HG03521 (cell line): ENCODE results near the gene HOXA1.

ENCODE experiments used
- ATAC-seq: cut with Tn5 transposase; IDR thresholded peaks from one replicate; pipeline ENCODE4 v1.9.1; 2021; ENCODE audit warnings: mild to moderate bottlenecking, moderate library complexity; ENCODE audit not compliant: unreplicated experiment

The HOXA1 gene

DNA sequence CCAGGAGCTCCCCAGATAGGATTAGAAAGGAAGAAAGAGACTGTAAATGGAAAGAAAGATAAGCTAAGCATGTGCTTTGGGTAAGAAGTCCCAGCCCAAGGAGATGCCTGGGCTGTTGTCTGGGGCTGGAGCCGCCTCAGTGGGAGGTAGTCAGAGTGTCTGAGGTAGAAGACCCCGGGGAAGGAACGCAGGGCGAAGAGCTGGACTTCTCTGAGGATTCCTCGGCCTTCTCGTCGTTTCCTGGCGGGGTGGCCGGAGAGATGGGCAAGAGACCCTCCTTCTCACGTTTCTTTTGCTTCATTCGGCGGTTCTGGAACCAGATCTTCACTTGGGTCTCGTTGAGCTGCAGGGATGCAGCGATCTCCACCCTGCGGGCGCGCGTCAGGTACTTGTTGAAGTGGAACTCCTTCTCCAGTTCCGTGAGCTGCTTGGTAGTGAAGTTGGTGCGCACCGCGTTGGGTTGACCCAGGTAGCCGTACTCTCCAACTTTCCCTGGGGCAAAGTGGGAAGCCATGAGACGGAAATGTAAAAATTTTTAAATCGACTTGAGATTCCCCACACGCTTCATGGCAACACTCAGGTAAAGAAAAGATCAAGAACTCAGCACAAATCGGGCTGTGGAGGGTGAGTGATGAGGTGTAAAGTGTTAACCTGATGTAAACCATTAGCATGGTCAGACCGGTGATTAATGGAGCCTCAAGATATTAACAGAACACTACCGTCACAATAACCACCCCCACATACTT lies 1.3 kb downstream of the HOXA1 start:
- ATAC-seq = no peak

DNA sequence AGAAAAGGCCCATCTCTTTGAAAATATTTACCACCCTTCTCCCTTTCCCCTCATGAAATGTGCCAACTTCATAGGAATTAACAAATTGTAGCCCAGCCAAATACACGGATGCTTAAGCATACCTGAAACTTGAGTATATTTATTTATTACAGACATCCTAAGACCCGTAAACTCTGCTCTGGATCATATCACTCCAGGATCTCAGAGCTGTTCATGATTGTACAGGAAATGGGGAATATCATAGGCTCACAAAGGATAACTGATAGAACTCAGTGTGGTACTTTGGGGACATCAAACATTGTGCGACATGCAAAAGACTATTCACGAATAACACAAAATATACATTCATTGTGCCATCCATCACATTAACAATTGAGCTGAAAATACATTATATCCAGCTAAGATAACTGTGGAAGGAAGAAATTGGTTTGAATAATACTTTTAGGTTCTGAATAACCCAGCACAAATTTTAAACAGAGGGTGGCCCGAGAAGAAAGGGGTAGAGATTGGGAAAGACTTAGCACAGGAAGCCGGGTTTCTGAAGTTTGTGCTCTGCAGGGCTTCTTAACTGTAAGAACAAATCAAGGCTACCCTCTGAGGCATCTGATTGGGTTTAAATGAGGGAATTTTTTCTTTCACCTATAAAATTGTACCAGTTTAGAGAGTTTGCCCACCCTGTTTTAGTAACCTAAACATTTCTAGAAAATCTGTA lies 2.5 kb downstream of the HOXA1 start:
- ATAC-seq = no peak

DNA sequence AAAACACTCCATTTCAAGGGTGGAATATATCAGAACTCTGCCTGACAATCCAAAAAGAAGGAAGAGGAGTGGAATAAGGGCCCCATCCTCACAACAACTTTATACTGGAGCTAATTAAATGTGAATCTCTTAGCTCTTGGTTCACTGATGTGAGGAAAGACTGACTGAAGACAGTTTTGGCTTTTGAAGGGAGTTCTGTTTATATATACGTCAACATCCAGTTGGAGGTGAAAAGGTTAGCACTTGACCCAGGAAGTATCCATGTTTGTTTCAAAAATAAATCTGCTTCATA lies 3.0 kb downstream of the HOXA1 start:
- ATAC-seq = no peak

DNA sequence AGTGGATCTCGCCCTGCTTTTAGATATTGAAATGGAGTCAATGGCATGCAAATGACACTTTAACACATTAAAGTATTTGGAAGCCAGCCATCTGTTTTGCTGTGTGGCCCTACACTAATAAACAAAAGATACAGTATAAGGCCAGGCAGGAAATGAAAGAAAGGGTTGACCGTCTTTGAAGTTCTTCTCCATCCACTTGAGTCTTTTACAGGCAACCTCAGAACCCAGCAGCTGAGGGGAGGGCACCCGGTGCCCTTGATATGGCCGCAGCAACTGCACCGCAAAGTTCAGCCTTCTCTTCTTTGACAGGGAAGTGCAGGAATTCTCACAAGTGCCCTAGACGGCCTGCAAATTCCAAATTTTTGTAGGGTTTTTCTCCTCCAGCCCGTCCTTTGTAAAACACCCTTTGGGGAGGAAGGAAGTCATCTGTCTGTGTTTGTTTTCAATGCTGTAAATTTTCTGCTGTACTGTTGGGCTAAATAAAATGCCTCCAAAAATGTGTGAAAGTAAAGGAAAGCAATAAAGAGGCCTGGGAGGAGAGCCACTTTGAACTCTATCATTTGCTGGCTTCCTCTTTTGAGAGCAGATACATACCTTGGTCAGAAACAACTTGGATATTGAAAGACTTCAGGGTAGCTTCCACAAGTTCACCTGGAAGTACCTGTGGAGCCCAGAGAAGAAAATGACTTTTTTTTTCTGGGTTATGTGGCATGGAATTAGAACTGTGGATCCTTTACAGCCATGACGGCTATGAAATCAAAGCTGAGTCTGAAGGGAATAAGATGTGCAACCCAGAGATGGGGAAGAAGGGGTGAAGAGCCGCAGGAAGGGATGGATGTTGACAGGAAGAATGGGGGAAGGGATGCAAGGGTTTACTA lies 3.6 kb downstream of the HOXA1 start:
- no peak for ATAC-seq

DNA sequence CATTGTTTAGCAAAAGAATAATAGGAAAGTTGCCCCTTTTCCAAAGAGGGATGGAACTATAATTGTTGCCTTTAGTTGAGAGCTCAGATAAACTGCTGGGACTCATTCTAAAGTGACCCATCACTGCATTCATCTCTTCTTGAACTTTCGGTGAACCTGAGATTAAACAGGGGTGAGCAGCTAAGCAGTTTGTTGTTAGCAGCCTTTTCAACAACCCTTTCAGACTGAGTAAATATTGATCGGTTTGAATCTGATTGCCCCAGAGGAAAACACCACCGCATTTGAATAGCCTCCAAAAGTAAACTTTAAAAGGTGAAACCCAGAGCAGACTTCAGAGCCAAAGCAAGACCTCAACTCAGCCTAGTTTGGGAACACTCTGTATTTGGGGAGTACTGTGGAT lies 4.7 kb downstream of the HOXA1 start:
- ATAC-seq = no peak

DNA sequence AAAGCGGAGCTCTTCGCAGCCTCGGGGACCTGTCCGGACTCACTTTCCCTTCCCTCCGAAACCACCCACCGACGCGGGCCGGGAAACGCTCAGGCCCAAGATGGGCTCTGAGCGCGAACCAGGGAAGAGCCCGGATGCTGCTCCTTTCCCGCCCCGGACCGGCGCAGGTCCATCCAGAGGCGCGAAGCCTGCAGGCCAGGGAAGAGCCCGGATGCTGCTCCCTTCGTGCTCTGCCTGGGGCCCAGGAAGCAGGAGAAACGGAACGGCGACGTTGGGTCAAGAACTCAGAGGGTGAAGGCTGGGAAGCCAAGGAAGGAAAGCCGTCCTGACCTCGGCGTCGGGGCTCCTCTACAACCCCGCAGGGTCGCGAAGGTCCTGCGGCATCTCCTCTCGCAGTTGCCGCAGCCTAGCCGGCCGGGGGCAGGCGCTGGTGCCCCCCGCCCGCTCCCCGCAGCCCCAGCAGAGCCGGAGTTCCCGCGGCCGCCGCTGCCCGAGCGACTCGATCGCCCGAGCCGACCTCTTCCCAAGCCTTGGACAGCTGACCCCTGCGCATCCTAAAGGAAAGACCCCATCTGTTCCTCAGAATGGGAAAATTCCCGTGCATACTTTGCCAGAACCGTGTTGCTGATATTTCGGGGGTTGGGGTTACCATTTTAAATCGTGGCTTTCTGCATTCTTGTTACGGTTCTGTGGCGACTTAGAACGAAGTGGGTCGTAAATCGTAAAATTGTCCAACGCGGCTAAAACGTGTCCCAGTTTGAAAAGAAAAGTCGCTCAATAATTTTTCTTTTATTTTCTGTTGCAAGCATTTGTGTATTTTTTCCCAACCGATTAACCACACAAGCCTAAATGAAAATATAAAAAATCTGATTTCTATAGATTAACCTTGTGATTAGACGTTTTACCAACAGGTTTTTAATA lies 7.5 kb downstream of the HOXA1 start:
- no peak for ATAC-seq

DNA sequence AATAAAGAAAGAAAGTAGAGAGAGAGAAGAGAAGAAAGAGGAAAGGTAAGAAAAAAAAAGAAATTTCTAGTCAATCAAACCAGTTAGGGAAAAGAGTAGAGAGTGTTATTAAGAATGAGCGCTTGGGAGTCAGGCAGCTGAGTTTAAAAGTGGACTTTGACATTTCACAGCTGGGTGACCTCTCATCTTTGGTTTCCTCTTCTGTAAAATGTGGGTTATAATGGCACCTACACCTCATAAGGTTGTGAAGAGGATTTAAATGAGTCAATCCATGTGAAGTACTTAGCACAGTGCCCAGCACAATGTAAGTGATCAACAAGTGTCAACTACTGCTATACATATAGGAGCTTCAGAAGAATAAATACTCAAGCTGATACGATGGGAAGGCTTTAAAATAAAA lies 12.2 kb downstream of the HOXA1 start:
- ATAC-seq = no peak

DNA sequence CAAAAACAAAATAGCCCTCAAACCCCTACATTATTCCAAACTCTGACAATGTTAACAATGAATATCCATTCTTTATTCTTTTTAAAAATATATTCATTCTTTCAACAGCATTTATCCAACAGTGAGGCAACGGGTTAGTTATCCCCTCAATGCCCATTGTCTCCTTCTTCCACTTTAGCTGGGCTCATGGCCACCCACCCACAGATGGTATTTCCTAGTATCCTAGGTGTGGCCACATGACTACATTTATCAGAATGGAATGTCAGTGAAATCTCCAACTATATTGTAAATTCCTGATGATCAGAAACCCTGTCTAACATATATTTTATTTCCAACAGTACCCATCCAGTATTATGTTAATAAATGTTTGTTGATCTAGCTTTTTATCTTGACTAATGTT lies 13.6 kb downstream of the HOXA1 start:
- ATAC-seq = no peak

DNA sequence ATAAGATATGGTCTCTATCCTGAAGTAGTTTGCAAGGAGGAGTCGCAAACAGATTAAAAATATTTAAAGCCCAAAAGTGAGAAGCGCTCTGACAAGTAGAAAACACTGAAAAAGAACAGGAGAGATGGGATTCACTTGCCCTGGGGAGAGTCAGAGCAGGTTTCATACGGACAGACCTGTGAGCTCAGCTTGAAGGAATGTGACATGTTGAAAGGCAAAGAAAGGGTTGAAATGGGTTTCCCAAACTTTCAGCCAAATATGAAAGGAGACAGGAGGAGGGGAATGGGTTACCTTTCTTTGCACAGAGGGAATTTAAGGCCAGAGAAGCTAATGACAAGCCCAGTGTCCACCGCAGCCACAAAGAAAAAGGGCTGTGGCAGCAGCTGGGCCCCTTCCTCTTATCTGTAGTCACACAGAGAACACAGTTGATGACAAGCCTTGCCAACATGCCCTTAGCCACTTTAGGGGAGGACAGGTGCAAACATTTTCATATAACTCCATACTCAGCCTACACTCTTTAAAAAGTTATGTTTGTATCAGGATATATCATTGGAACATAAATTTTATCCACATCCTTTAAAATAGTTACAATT lies 14.9 kb downstream of the HOXA1 start:
- no peak for ATAC-seq

DNA sequence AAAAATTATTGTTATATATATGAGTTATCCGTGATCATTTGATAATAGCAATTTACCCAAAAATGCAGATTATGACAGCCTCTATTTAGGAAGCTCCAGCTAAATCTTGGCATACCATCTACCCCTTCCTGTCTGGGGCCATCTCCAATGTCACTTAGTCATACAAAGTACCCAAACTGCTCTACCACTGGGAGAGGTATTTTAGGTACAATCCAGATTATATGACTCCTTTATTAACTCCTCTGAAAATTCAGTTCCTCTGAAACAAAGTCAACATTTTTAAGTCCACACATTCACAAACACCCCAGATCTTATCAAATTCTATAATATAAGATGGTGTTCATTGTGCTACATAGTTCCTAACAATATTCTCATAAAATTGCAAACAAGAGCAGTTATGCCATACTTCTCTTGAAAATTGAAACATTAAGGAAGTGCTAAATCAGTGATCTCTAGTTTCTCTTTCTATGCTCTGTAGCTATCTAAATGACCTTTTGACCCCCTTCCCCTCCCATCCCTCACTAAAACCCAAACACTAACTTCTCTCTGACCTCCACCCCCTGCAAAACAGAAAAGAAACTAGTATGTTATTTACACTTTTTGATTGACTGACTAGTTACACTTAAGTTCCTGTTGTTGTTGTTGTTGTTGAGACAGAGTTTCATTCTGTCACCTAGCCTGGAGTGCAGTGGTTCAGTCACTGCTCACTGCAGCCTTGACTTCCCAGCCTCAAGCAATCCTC lies 16.4 kb downstream of the HOXA1 start:
- no peak for ATAC-seq

DNA sequence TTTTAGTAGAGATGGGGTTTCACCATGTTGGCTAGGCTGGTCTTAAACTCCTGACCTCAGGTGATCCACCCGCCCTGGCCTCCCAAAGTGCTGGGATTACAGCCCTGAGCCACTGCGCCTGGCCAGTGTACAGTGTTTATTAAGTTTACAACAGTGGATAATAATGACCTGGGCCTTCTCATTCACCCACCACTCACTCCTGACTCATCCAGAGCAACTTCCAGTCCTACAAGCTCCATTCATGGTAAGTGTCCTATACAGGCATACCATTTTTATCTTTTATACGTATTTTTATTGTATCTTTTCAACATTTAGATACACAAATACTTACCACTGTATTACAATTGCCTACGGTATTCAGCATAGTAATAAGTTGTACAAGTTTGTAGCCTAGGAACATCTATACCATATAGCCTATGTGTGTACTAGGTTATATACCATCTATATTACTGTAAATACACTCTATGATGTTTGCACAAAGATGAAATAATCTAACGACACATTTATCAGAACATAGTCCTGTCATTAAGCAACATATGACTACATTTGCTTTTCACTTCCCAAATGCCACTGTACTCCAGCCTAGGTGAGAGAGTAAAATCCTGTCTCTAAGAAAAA lies 17.1 kb downstream of the HOXA1 start:
- ATAC-seq = no peak

DNA sequence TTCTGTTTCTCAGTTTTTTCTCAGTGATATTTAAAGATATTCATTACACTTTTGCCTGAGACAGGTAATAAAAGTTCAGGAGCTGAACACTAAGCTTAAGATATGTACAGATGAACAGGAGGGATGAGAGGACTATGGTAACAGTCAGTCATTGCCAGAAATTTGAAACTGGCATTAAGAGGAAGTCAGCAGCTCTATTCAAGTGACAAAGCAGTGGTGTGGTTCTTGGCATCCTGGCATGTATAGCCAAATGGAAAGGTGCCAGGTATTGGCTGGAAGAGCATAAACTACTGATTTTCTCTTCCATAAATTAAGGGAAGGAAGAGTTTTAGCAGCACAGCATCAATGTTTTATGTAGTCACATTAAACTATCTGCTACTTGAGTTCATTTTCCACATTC lies 22.7 kb downstream of the HOXA1 start:
- no peak for ATAC-seq

DNA sequence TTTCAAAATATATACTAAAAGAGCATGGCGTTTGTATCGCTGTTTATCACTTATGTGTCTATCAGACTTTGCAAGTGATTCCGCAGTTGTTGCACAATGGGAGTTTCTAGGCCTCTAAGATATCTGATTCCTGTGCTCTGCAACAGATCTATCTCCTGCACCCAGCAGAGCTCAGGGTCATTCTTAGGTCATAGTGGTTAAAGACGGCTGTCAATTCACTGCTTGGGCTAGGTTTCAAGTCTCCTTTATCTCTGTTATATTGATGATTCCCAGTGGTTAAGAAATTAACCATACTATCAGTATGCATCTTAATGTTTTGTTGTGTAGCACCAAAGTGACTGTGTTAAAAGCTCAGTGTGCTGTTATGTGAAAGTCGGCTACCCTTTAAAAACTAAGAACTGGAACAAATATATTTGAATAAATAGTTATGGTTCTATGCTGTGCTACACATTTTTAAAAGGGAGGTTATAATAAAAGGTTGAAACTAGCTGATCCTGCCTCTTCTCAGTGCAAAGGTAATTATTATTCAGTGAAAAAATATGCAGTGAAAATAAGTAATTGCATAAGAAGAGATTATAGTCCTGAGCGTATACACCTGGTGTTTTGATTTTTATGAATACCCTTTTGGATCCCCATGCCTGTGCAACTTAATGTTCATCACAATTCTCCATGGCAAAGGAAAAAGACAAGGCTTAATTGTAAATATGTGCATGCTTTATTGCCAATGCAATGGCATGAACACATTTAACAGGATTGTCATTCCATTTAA lies 24.0 kb downstream of the HOXA1 start:
- no peak for ATAC-seq

DNA sequence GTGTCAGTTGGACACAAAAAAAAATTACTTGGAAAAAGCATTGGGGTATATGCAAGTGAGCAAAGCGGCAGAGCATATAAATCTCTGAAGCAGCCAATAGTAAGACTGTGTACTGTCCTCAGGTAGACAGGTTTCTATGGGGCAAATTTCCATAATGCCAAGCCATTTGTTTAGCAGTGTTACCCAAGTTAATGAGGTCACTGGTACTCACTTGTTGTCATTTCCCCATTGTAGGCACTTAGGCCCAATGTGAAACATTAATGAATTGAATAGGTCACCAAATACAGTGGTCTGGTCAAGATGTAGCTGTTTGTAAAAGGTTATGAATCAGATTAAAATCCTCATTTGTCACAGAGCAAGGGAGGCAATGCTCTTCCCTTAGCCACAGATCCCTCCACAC lies 27.5 kb downstream of the HOXA1 start:
- no peak for ATAC-seq

DNA sequence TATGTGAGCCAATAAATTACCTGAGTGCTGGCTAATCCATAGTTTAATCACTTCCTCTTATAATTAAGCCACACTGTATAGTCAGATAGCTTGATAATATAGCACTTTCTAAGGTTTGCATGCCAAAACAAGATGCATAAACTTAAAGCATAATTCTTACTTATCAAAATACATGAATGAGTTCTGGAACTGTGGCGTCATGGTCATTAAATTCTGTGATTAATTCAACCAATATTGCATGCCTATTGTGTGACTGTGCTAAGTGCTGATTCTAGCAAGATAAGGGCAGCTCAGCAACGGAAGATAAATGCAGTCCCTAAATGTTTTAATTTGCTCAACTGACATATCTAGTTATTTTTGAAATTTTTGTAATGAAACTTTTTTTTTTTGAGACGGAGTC lies 29.7 kb downstream of the HOXA1 start:
- no peak for ATAC-seq

DNA sequence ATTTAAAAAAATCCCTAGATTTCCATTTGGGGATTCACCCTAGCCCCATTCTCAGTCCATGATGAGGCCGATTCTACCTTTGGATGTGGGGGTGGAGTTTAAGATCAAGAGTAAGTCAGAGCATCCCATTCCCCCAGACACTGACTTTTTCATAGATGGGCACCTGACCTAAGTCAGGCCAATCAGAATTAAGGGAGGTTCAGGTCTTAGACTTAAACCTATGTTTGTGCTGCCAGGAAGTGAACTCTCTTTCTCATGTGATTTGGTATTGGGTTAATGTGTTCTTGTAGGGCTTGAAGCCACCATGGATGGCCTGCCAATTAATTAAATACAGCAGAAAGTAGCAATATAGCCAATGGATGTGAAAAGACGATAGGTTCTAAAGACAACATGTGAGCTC lies 30.1 kb downstream of the HOXA1 start:
- no peak for ATAC-seq

DNA sequence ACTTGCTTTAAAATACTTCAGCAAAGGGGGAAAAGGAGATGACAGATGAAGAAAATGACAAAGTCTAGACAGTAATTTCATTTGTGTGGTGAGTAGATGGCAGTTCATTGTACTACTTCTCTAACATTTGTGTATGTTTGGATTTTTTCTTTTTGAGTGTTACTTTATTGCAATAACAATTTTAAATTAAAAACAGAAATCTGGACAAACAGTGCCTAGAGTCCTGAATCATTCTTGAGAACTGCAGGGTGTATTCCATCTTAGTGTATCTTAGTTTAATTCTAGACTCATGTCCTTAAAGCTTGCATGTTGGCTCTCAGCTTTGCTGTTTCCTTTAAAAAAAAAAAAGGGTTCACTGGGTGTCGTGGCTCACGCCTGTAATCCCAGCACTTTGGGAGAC lies 31.1 kb downstream of the HOXA1 start:
- no peak for ATAC-seq

DNA sequence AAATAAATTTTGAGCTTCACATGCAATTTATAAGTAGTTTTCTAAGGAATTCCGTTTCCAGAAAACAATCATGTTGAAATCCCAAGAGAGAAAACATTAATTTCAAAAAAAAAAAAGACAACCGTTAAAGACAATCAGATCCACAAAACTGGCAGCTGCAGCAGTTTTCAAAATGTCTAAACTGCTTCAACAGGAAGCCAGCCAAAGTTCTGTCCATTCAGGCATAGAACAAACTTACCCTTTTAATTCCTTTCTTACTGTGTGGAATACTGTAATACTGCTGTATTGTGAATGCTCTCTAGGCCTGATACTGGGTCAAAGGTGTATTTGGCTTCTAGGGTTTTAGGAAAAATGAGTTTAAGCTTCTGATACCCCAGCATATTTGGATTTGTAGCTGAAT lies 31.6 kb downstream of the HOXA1 start:
- ATAC-seq = no peak

DNA sequence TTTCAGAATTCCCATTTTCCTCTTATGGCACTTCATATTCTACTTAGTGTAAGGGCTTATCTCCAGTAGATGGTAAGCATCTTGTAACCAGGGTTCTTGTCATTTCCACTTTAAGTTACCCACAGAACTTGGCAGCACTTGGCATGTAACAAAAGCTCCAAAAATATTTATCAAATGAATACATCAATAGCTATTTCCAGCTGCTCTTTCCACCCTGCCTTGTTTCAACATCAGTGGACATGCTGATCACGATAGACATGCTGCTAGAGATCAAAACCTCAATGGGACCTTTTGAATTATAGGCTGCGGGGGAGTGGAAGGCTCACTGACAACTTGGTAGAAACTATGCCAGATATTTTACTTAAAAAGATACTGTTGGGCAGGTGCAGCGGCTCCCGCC lies 32.9 kb downstream of the HOXA1 start:
- no peak for ATAC-seq
